Endothelial cell of umbilical vein (primary cell): ENCODE measurements around the gene APLP2.

Experiments used
- CTCF ChIP-seq, 2 donors: IDR thresholded peaks; 1 replicate in 1 of 2; 2 replicates in 1 of 2; pipeline ENCODE4 v1.5.1; 2011; ENCODE audit warnings: low read length in 2 of 2, mild to moderate bottlenecking in 2 of 2, moderate library complexity in 2 of 2, control low read depth in 1 of 2, inconsistent platforms in 1 of 2, low read depth in 1 of 2; ENCODE audit not compliant: insufficient read depth in 1 of 2; ENCODE audit errors: extremely low read depth in 1 of 2
- EZH2 ChIP-seq: IDR thresholded peaks from 2 replicates; pipeline ENCODE4 v1.6.1; 2012; ENCODE audit warnings: borderline replicate concordance, low read depth, mild to moderate bottlenecking, moderate library complexity, low read length, inconsistent platforms; ENCODE audit not compliant: severe bottlenecking
- TF ChIP-seq, protein P1 (sequence below): IDR thresholded peaks from 2 replicates; pipeline ENCODE4 v1.6.1; 2011; ENCODE audit not compliant: insufficient read depth, insufficient read length

GRCh38 chr11:130031056-130031455 is 38.6 kb upstream of the APLP2 start:
- TF ChIP-seq EZH2 (no peak), CTCF (IDR thresholded peaks at IDR 0.05; ENCODE audit: extremely low read depth in 1 of 2, insufficient read depth in 1 of 2, low read depth in 1 of 2, low read length in 2 of 2) (no peak)
- TF ChIP-seq, protein P1, sequence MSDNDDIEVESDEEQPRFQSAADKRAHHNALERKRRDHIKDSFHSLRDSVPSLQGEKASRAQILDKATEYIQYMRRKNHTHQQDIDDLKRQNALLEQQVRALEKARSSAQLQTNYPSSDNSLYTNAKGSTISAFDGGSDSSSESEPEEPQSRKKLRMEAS: no peak
